Activated CD4-positive, alpha-beta T cell treated with anti-CD3 and anti-CD28 coated beads, Interleukin-2, amount 50 U/mL, for 4 hours (primary cell): ENCODE results near the gene LBX1.
A peak's percentile ranks its signal among the peaks of the same experiment; 100 is the strongest.

Experiments used
- DNase-seq, 2 experiments: peaks; one replicate each; pipeline ENCODE4 v3.0.0-alpha.2; 2020

The LBX1 gene, protein sequence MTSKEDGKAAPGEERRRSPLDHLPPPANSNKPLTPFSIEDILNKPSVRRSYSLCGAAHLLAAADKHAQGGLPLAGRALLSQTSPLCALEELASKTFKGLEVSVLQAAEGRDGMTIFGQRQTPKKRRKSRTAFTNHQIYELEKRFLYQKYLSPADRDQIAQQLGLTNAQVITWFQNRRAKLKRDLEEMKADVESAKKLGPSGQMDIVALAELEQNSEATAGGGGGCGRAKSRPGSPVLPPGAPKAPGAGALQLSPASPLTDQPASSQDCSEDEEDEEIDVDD

DNA sequence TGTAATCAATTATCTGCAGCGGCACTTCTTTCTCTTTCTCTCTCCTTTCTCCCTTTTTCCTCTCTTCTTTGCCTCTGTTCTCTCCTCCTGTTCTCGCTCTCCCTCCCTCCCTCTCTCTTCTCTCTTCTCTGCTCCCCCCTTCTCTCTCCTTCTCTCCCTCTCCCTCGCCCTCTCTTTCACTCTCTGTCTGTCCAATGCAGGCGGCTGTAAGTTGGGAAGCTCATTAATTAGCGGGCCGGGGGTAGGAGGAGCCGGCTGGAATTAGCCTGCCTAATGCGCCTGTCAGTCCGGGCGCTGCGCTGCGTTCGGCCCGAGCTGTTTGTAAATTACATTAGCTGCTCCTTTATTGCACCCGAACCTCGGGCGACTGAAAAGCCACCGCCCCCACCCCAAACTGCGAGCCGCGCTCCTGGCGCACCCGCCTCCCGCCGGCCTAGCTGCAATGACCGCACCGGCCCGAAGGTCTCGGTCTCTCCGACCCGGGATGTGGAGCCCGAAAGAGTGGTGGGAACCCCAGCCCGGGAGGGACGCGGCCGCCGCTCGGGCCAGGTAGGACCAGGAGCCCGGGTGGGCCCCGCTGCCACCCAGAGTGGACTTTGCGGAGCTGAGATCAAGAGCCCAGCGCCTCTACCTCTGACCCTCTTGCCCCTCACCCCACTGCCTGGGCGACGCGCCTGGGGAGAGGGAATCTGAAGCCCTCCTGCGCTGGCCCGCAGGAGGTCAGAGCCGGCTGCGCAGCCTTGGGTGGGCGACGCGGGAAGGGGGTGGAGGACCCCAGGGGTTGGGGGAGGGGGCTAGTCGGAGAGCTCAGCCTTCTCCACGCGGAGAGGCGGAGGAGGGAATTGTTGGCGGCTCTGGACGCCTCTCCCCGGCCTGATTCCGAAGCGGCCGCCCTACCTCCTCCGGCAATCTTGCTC lies at the start of gene LBX1:
LBX1 (minus strand) TSS at position 198 of the 917 bp plus-strand sequence. CDS start 648 bp downstream, outside the sequence.
- DNase-seq: no peak

DNA sequence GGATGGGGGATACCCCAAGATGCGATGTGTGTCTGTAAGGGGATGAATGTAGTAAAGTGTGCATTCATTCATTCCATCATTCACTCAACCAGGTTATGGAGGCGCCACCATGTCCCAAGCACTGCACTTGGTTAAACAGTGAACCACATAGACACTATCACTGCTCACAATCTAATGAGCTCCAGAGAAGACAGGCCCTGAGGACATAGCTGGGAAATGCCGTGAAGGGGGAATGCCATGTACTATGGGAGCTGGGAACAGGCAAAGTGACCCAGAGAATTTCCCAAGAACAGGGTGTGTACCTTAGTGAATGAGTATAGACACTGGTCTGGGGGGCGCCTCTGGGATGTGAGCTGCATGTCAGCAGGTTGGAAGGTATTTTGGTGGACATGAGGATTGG lies 44.5 kb upstream of the LBX1 start:
- no peak for DNase-seq

DNA sequence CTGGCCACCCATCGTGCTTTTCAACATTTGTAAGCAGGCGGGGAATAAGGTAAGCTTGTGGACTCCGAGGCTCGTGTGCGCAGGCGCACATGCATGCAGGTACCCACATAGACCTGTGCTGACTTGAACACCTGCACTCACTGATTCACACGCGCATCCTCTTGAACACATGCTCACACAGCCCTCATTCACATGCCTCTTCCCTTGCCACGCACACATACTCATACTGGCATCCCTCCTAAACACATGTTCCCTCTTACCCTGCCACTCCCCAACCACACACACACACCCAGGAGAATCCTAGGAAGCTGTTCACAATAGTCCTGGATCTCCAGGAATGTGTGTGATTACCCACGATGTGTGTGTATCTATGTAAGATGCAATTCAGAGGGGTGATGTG lies 44.1 kb upstream of the LBX1 start:
- no peak for DNase-seq

DNA sequence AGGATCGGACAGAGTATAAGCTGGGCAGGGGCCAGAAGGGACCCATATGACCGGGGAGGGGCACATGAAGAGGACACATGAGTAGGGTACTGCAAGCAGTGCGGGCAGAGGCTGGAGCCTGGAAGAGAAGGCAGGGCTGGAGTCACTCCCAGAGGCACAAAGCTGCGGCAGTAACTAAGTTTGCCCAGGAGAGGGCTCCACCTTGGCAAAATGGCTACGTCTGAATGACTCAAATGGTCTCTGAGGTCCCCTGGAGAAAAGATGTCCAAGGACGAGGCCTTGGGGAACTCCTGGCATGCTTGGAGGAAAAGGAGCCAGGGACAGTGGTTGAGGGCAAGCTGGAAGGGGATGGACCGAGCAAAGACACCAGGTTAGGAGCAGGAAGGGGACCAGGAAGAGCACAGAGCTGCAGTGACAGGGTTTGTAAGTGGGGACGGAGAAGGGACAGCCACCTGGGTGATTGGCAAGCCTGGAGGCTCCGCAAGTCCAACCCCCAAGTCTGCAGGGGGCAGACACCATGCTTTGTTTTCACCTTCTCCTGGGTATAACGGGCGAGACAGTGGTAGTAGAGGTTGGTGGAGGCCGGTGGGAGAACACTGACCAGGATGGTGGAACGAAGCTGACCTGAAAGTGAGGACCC lies 43.1 kb upstream of the LBX1 start:
- DNase-seq: peak; percentile 49 to 50

DNA sequence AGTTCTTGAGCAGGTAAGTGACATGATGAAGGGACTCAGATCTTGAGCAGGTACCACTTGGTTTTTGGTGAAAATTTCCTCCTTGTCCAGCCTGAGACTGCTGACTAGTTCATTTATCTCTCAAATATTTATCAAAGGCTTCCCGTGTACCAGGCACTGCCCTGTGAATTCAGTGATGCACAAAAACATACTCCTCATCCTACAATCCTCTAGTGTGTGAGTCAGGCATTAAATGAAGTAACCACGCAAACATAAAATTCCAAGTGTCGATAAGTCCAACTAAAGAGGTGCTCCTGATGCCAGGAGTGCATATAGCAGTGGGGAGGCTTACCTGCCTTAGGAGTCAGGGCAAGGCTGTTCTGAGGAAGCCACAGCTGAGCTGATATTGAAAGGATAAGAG lies 41.5 kb upstream of the LBX1 start:
- no peak for DNase-seq

DNA sequence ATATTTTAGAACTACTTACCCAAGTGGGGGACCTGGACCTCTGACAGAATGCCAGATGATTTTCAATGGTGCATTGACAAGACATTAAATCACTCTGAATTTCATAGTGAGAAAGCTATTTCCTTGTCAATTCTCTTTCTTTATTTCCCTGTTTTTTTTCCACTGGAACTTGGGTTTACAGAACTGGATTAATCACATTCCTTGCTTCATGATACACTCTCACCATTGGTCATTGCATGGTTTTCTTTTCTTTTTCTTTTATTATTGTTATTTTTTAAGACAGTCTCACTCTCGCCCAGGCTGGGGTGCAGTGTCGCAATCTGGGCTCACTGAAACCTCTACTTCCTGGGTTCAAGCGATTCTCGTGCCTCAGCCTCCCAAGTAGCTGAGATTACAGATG lies 38.5 kb upstream of the LBX1 start:
- DNase-seq: no peak

DNA sequence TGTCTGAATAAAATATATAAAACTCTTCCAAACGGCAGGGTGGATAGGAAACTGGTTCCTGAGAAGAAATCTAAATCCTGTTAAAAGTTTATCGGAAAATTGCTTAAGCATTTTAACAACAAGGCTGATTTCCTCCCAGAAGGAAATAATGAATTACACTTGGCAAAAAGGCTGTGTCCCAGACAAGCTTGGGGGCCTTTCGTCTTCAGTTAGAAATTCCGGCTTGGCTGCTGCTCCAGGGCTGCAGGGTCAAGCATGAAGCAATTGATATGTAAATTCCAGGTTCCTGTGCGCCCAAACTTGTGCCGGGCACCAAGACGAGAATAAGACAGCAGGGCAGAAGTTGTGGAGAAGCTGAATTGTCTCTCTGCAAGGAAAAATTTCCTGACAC lies 38.0 kb upstream of the LBX1 start:
- no peak for DNase-seq

DNA sequence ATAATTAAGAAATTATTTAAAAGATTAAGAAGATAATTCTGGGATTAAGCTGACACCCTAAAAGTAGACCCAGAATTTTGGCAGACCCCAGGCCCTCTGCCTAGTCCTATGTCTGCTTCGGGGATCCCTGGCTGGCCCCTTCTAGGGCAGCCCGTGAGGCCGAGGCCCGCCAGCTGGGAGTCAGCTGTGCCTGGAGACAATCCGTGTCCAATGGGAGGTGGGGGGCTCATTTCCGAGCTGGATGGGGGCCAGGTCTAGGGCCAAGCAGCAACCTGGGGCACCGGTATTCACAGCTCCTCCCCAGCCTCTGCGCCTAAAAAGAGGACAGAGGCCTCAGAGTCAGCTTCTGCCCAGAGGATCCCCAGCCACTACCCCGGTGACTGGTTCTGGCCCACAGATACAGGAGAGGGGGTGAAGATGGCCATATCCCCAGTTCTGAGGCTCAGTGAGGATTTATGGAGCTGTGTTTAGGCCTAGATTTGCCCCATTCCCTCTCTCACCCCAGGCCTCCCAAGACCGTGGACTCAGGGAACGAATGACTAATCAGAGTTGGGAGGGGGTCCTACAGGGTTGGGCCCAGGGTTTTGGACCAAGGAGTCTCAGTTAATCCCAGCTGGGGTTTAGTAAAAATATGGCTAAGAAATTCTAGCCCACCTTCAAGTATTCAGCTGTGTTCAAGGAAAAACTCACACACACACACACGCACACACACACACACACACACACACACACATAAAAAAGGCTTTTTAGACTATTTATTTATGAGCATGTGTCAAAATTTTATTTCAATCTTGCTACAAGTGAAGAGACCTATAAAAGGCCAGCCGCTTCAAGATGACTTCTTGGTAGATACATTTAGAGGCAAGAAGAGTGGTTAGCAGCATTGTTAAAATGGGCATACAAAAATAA lies 37.4 kb upstream of the LBX1 start:
- DNase-seq: no peak

DNA sequence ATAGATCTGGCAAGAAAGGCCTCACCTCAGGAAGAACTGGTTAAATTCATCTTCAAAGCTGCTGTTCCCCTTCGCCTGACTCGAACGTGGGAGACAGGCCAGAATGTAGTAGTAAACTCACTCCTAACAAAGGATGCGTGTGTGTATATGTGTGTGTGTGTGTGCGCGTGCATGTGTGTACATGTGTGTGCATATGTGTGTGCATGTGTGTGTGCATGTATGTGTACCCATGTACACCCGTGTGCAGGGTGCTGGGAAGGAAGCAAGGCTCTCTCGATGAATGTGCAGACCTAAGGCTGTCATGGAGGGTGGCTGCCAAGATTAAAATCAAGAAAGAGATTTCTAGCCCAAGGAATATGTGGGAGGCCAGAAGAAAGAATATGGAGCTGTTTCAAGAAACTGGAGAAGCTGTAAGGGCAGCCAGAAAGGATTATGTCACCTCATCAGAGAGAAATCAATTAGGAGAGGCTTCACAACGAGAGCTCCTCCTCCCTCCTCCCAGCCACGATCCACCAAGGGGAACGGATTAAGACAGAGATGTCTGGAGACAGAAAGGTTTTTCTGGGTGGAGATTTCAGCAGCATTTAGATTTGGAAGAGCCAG lies 34.0 kb upstream of the LBX1 start:
- DNase-seq: no peak

DNA sequence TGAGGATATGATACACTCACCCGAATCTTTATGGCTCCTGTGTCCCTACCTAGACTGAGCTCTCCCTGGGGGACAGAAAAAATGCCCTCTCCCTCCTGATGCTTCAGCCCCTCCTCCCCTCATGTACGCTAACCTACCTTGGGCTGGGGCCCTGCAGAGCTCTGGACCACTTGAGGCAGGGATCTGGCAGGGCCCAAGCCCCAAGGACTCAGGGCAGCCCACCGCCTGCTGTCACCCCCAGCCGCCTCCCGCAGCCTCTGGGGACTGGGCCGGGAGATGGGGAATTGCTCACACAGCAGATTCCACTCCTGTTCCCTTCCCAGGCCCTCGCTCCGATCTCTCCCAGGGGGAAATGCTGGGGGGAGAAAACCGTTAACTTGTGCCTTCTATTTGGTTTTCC lies 32.9 kb upstream of the LBX1 start:
- DNase-seq: no peak

DNA sequence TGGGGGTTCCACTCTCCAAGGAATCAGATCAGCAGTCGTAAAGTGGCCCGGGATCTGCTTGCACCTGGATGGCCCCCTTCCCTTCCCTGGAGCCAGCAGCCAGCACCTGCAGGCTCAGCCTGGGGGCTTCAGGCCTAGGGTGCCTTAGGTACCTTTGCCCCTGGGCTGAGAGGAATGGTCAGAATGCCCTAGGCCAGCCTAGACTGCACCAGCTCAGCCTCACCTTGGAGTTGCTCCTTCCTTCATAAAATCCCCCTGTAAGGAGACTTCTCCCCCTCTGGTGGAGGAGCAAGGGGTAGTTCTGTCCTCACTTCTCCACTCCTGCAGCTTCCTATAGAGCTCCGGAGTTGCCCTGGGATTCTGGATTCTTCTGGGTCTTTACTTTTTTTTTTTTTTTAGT lies 32.4 kb upstream of the LBX1 start:
- no peak for DNase-seq

DNA sequence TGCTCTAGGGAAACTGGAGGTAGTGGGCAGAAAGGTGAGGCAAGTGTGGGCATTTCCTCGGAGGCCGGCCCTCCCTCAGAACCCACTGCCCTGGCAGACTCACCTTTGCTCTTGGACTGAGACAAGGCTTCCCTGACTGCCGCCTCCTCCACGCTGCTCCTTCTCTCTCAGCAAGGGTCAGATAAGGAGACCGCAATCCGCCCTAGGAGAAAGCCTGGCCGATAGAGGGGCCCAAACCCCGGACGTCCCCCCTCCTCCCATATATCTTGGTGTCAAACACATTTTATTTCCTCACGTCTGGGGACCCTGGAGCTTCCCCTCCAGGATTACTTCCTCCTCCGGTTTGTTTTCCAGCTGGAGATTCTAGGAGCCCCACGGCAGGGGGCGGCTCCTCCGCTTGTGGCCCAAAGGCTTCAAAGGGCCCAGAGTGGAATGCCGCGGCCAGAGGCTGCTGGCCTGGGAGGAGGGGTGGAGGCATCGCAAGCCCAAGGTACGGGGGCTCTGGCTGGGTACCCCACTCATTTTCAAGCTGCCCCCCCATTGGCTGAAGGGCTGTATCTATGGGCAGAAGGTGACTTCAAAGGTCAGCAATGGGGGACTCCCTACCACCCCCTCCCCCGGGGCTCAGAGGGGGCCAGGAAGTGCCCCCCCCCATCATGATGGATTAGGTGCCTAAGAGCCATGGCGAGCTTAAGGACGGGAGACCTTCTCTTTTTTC lies 31.7 kb upstream of the LBX1 start:
- DNase-seq: no peak

DNA sequence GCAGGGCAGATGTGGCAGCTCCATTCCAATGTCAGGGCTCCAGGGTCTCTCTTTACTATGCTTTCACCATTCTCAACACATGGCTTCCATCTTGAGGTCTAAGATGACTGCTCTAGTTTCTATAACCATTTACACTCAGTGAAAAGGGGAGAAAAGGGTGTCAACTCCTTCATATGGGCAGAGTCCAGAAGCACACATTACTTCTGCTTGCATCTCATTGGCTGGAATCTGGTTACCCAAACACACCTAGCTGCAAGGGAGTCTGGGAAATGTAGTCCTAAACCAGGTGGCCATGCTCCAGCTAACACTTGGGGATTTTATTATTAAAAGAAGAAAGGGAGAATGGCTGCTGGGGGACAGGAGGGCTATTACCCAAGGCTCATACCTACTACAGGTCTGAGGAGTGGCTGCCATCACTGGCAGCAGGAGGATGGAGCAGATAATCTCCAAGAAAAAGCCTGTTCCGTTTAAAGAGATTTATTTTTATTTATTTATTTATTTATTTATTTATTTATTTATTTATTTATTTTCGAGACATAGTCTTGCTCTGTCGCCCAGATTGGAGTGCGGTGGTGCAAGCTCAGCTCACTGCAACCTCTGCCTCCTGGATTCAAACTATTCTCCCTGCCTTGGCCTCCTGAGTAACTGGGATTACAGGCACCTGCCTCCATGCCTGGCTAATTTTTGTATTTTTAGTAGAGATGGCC lies 29.1 kb upstream of the LBX1 start:
- no peak for DNase-seq

DNA sequence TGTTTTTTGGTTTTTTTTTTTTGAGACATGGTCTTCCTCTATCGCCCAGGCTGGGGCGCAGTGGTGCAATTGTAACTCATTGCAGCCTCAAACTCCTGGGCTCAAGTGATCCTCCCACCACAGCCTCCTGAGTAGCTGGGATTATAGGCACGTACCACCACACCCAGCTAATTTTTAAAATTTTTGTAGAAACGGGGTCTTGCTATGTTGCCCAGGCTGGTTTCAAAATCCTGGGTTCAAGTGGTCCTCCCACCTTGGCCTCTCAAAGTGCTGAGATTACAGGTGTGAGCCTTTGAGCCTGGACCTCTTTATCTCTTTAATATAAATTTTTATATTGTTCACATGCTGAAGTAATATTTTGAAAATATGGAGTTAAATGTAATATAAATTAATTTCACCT lies 28.2 kb upstream of the LBX1 start:
- DNase-seq: no peak

DNA sequence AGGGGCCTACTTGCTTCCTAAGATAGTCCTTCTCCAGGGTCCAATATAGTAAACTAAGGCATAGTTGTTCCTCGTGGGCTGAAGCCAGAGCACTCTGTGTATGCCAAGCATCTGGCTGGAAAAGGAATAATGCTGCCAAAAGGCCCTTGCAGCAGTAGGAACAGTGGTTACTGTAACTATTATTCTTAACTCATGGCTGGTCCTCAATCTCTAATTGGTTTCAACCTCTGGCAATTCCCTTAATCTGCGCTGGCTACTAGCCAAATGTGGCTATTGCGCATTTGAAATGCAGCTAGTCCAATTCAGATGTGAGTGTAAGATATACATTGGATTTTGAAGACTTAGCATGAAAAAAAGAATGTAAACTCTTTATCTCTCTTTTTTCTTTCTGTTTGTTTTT lies 27.8 kb upstream of the LBX1 start:
- DNase-seq: no peak

DNA sequence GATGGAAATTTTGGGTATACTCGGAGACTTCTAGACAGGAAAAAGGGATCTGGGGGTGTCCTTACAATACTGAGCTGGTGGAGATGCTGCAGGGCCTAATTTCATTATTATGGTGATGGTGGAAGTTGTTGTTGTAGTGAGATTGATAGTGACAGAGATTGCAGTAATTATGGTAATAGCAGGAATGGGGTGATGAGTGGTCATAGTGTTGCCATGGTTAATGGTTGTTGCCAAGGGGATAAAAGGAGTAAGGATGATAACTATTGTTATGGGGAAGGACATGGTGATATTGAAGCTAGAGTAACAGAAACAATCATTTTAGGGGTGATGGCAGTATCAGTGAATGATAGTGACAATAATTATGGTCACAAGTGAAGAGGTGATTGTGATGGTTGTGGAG lies 27.1 kb upstream of the LBX1 start:
- no peak for DNase-seq

DNA sequence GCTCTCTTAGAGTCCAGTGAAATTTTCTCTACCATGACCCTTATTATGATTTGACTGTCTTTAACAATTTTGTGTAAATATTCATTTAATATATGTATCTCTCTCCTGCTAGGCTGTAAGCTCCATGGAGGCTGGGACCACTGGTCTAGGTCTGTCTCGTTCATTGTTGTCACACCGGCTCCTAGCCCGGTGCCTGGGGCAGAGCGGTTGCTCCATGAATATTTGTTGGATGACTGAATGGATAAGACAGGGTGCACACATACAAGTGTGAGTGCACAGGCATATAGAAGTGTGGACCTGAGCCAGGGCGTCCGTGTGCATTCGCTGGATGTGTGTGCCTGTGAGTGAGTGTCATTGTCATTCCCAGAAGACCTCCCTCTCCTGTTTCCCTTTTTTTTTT lies 20.9 kb upstream of the LBX1 start:
- DNase-seq: no peak

DNA sequence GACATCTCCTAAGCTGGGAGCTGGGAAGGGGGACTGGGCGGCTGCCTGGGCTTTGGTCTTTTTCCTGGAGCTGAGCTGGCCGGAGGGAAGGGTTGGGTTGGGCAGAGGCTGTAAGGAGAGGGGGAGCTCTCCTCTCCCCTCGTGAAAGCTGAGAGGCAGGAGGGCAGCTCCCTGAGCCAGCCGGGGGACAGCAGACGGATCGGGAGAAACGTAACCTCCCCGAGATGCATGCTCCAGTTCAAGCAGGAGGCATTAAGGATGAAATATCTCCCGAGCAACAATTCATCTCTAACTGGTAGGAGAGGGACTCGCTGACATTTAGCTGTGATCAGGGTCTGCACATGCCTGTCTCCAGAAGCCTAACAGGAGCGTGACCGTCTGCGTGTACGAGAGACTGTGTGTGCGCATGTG lies 19.9 kb upstream of the LBX1 start:
- DNase-seq: no peak

DNA sequence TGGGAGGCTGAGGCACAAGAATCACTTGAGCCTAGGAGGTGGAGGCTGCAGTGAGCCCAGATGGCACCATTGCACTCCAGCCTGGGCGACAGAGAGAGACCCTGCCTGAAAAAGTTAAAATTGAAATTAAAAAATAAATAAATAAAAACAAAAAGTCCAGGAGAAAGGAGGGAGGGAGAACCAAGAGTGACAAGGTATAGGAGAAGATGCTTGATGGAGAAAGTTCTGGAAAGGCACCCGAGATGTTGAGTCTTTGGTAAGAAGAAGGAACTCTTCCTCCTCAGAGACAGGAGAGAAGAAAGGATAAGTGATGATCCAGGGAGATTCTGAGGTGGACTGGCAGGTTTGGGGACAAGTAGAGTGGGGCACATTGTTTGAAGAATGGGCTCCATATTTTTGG lies 17.4 kb upstream of the LBX1 start:
- no peak for DNase-seq

DNA sequence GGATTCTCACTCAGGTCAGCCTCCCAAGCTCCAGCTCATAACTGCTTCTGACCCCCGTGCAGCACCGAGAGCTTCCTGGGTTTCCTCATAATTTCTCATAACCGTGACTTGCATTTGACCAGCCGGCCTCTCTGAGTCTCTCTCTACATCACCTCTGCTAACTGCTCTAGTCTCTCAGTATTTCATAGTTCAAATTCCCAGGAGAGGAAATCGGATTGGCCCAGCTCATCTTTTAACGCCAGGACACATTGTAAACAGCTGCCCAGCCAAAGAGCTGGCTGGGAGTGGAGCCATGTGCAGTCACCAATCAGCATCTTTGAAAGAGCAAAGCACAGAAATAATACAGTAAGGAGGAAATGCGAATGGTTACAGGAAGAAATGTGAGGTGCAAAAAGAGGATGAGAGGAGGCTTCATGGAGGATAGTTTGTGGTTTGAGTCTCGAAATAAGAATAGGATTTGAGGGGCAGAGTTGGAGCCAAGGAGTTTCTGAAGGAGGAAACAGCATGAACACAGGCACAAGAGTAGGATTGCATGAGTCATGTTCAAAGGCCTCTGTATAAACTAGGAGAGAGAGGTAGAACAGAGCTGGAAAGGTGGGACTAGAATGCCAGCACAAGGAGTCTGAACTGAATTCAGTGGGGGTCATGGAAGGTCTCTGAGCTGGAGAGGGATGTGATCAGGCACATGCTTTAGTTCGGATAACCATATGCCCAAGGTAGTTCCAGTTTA lies 15.2 kb upstream of the LBX1 start:
- no peak for DNase-seq
